Fibroblast of pulmonary artery (primary cell): ENCODE results near the gene RAI14.

Experiments used
- DNase-seq: peaks from one replicate; pipeline ENCODE4 v3.0.0-alpha.2; 2010; ENCODE audit warnings: low read depth
- H3K4me3 ChIP-seq: replicated peaks from 2 replicates; pipeline ENCODE4 v1.5.1; 2011; ENCODE audit warnings: low read depth, mild to moderate bottlenecking, control low read depth, low read length, moderate library complexity
- TF ChIP-seq, protein P1 (sequence below): IDR thresholded peaks from 2 replicates; pipeline ENCODE4 v1.5.1; 2011; ENCODE audit warnings: mild to moderate bottlenecking, control low read depth, low read length, inconsistent platforms; ENCODE audit errors: missing control alignments

The RAI14 gene

DNA sequence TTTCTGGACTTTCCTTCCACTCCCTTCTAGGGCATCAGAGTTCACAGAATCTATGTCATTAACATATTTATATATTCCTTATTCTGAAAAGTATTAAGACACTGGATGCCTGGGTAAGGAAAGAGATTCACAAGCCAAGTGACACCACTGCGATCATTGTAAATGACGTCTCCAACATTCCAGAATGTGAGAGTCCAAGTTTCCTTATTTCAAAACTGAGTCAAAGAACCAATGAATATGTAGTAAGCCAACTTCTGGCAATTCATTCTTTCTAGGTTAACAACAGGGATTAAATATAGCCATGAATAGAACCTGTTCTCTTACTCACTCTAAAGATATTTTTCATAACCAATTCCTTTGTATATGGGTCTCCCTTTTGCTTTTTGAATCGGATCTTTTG, 18.1 kb downstream of the RAI14 start:
- H3K4me3 ChIP-seq, result no peak overlapping the region
- TF ChIP-seq, protein P1, sequence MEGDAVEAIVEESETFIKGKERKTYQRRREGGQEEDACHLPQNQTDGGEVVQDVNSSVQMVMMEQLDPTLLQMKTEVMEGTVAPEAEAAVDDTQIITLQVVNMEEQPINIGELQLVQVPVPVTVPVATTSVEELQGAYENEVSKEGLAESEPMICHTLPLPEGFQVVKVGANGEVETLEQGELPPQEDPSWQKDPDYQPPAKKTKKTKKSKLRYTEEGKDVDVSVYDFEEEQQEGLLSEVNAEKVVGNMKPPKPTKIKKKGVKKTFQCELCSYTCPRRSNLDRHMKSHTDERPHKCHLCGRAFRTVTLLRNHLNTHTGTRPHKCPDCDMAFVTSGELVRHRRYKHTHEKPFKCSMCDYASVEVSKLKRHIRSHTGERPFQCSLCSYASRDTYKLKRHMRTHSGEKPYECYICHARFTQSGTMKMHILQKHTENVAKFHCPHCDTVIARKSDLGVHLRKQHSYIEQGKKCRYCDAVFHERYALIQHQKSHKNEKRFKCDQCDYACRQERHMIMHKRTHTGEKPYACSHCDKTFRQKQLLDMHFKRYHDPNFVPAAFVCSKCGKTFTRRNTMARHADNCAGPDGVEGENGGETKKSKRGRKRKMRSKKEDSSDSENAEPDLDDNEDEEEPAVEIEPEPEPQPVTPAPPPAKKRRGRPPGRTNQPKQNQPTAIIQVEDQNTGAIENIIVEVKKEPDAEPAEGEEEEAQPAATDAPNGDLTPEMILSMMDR, result no peak
- DNase-seq, result peak; percentile 97

DNA sequence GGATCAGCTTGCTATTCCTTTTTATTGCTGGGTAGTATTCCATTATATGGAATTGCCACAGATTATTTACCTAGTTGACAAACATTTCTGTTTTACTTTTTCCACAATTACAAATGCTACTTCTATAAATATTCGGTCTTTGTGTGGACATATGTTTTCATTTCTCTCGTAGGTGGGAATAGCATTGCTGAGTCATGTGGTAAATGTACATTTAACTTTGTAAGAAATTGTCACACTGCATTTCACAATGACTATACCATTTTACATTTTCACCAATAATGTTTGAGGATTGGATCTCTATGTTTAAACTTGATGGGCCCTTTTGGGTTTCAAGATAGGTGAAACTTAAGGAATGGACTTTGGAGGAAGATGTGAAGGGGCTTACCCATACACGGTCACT, 19.7 kb downstream of the RAI14 start:
- no peak for DNase-seq
- TF ChIP-seq, protein P1, result no peak
- no peak overlapping the region for H3K4me3 ChIP-seq

- H3K4me3 ChIP-seq, result no peak overlapping the region
- TF ChIP-seq, protein P1, result no peak
Observed at GRCh38 chr5:34676416-34676815, 20.3 kb downstream of the RAI14 start.

DNA sequence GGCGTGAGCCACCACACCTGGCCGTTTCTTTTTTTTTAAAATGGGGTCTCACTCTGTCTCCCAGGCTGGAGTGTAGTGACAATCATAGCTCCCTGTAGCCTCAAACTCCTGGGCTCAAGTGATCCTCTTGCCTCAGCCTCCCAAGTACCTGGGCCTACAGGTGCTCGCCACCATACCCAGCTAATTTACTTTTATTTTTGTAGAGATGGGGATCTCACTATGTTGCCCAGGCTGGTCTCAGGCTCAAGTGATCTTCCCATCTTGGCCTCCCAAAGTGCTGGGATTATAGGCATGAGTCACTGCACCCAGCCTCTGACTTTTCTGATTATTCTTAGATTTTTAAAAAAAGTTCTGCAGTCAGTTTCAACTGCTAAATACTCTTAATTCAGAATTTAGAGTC, 21.3 kb downstream of the RAI14 start:
- no peak overlapping the region for H3K4me3 ChIP-seq
- TF ChIP-seq, protein P1, result no peak
- no peak for DNase-seq

More at GRCh38 chr5:34676416-34676815, 20.3 kb downstream of the RAI14 start:
- DNase-seq, result peak; percentile 40

DNA sequence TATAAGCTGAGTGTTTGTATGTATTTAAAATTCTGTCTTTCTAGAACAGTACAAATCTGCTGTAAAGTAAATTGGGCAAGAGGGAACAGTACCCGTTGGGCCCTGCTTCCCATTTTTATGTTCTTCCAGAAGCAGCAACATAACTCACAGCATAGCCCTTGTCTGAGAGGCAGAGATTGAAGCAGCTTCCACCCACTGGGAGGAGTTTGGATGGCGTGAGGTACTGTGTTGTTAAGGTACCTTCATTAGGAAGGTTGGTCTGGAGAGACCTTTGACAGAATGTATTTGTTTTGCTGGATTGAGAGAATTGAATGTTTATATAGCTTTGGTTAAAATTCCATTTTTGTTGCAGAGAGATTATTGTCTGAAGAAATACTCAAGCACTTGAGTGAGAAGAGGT, 24.8 kb downstream of the RAI14 start:
- TF ChIP-seq, protein P1, result no peak
- no peak overlapping the region for H3K4me3 ChIP-seq
- DNase-seq, result no peak

GRCh38 chr5:34682926-34683623, 26.9 kb downstream of the RAI14 start:
- TF ChIP-seq, protein P1, result no peak
- peak; percentile 33 for DNase-seq
- no peak overlapping the region for H3K4me3 ChIP-seq

DNA sequence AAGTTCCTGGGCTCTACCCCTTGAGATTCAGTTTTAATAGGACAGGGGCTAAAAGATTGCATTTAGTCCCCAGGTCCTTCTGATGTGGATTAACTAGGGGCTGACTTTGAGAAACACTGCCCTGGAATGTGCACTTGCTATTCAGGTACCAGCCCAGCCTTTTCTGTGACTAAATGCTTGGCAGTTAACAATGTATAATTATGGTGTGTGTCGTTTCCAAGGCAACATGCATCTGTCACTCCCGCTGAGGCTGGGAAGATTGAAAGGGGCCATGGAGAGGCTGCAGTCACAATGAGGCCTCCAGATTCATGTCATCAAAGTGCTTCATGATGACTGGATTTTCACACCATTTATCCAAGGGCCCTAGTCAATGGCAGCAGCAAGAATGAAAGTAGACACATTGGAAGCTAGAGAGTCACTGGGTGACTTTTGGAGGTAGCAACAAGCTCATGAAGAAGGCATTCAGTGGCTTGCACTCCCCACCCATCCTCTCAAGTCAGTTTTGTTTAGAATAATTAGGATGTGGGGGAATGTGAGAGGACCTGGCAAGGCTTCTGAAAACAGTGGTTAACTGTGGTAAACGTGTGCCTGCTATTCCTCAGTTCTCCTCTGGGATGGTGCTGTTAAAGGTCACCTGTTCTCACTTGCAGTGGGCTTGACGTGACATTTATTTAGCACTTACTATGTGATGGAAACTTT, 28.3 kb downstream of the RAI14 start:
- peak; percentile 66 for DNase-seq
- H3K4me3 ChIP-seq, result no peak overlapping the region

More for the DNA sequence above, 28.3 kb downstream of the RAI14 start:
- TF ChIP-seq, protein P1, result peak; percentile 17
